Stimulated activated effector memory CD8-positive, alpha-beta T cell treated with anti-CD3 and anti-CD28 coated beads, Interleukin-12 subunit alpha, Interleukin-12 subunit beta, amount 100 ng/mL, for 72 hours (primary cell): ENCODE data around the gene UBE2G2.
"Not testable (repeated sequence)": the region's sequence is repeated elsewhere in the genome, so short reads cannot be mapped to it uniquely, and the experiment has no call there.

Source experiments
- ATAC-seq: fragments of 150-1000 bp; cut with Tn5 transposase; 2 replicates; pipeline ENCODE4 v1.10.0; 2021
- DNase-seq, 2 donors: peaks; one replicate each; pipeline ENCODE4 v3.0.0; 2021 to 2022; ENCODE audit warnings: low spot score in 2 of 2
- H3K27ac Mint-ChIP-seq: one replicate; pipeline ENCODE4 v1.8.0; 2022; ENCODE audit warnings: mild to moderate bottlenecking, mixed read lengths
- H3K36me3 Mint-ChIP-seq: one replicate; pipeline ENCODE4 v1.8.0; 2022; ENCODE audit warnings: mild to moderate bottlenecking, mixed read lengths
- H3K4me1 Mint-ChIP-seq: one replicate; pipeline ENCODE4 v1.8.0; 2022; ENCODE audit warnings: mixed read lengths
- H3K4me3 Mint-ChIP-seq: one replicate; pipeline ENCODE4 v1.8.0; 2022; ENCODE audit warnings: mild to moderate bottlenecking, mixed read lengths
- H3K9me3 Mint-ChIP-seq: one replicate; pipeline ENCODE4 v1.8.0; 2022; ENCODE audit warnings: mixed read lengths

The UBE2G2 gene

DNA sequence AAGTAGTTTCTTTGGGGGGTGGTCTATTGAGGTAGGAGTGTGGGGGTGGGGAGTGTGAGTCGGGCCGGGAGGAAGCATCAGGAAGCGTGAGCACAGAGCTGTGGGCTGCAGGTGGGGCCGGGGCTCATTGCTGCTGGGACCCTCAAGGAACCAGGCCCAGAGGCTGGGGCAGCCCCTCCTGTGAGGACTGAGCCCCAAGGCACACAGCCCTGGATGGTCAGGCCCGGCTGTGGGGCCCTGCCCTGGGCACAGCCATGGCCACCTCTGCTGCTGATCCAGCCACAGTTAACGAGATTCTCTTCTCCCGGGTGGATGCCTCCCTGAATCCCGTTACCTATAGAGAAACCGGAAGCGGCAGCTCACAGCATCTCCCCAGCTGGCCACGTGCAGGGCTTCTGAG, 39.2 kb upstream of the UBE2G2 start:
- Mint-ChIP-seq H3K9me3 (no peaks in the 10 kb centered on the region), H3K4me3 (no peak overlapping the region), H3K27ac (no peak overlapping the region), H3K4me1 (no peaks in the 10 kb centered on the region), H3K36me3 (peaks cover 6% of the 10 kb centered on the region)
- ATAC-seq (no peak), DNase-seq (no peak)

DNA sequence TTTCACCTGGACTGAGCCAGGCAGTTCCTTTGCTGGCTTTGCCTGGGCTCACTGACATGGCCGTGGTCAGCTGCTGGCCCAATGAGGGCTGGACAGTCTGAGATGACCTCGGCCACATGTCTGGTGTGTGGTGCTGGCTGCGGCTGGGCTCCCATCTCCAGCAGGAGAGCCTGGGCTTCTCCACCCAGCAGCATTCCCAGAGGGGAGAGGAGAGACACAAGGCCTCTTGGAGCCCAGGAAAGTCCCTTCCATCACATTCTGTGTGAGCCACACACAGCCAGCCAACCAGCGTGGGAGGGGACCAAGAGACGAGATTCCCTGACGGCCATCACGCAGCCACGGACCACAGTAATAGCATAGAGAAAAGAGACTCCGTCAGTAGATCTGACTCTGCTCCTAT, 37.3 kb upstream of the UBE2G2 start:
- no peaks in the 10 kb centered on the region for H3K36me3 Mint-ChIP-seq
- DNase-seq (no peak), ATAC-seq (no peak)
- no peak overlapping the region for H3K27ac Mint-ChIP-seq
- no peak overlapping the region for H3K4me3 Mint-ChIP-seq
- no peaks in the 10 kb centered on the region for H3K4me1 Mint-ChIP-seq
- H3K9me3 Mint-ChIP-seq, result no peaks in the 10 kb centered on the region

DNA sequence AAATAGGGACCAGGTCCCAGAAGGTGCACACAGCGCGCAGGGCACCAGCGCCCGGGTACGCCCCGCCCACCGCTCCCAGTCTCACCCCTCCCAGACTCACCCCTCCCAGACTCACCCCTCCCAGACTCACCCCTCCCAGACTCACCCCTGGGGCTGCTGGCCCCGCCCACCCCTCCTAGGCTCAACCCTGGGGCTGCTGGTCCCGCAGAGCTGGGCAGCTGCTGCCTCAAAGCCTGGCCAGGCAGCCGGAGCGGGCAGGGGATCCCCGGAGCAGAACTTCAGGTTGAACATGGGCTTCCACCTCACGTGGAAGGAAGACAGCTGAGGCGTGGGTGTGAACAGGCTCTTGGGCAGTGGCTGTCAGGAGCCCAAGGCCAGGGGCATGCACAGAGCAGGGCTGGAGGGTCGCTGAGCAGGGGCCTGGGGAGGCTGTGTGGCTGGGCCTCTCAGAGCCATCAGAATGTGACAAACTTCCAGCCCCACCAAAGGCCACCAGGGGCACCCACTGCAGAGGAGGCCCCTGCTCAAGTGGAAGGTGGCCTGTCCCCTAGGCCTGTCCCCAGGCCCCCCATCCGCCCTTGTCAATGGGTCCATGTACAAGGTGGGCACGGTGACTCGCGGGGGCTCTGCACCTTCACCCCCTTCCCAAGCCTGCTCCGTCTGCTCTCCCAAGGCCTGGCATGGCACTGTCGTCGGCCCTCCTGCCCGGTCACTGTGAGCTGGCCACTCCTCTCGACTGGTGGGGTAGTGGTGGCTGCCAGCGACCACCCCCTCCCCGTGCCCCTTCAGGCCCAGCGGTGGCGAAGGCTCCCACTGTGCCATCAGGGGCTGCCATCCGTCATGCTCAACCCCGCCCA, 36.6 kb upstream of the UBE2G2 start:
- Mint-ChIP-seq H3K27ac (no peak overlapping the region), H3K9me3 (no peaks in the 10 kb centered on the region), H3K4me1 (no peaks in the 10 kb centered on the region)

DNA sequence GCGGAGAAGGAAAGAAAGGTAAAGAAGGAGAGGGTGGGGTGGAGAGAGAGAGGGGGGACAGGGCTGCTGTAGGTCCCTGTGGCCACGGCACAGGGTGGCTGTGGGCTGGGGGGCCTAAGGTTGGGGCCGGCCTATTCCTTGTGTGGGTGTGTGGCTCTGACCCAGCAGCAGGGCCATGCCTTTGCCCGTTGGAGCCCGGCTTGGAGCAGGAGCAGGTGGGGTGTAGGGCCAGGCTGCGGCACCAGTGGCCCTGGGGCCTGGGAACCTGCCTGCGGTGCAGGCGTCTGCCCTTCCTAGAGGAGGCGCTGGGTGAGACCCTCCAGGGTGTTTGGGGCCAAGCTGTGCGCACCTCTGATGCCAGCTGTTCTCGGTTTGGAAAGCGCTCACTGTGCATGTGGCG, 35.9 kb upstream of the UBE2G2 start:
- no peak overlapping the region for H3K4me3 Mint-ChIP-seq
- no peak for ATAC-seq
- no peaks in the 10 kb centered on the region for H3K9me3 Mint-ChIP-seq
- H3K27ac Mint-ChIP-seq, result no peak overlapping the region
- DNase-seq, result no peak
- H3K4me1 Mint-ChIP-seq, result no peaks in the 10 kb centered on the region
- H3K36me3 Mint-ChIP-seq, result no peaks in the 10 kb centered on the region

More for the DNA sequence above, 36.6 kb upstream of the UBE2G2 start:
- H3K36me3 Mint-ChIP-seq, result no peaks in the 10 kb centered on the region
- no peak overlapping the region for H3K4me3 Mint-ChIP-seq
- DNase-seq (no peak), ATAC-seq (no peak)

DNA sequence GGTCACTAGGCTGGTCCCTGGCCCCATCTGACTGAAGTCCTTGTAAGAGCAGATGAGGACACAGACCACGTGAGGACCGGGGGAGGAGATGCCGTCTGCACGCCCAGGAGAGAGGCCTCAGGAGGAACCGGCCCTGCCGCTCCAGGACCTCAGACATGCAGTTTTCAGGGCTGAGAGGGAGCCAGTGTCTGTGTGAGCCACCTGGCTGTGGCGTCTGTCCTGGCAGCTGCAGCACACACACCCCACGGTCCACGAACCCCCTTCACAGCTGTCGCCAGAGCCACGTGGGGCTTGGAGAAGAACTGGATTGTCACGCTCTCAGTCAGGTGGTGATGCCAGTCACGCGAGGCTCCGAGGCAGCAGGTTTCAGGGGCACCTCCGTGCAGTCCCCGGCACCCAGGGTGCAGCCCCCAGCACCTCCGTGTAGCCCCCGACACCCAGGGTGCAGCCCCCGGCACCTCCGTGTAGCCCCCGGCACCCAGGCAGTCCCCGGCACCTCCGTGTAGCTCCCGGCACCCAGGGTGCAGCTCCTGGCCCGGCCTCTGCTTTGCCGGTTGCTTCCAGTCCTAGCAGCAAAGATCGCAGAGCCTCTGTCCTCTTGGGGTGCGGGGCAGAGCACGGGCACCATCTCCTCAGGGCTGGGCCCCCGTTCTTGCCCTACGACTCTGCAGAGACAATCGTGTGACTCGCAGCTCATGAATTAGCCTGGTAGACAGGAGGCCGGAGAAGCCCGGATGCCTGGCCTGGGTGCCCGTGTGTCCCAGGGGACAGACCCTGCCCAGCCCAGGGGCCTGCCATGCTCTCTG, 35.2 kb upstream of the UBE2G2 start:
- Mint-ChIP-seq H3K36me3 (no peaks in the 10 kb centered on the region), H3K4me3 (no peak overlapping the region), H3K27ac (no peak overlapping the region), H3K4me1 (no peaks in the 10 kb centered on the region), H3K9me3 (no peaks in the 10 kb centered on the region)
- no peak for DNase-seq
- no peak for ATAC-seq

DNA sequence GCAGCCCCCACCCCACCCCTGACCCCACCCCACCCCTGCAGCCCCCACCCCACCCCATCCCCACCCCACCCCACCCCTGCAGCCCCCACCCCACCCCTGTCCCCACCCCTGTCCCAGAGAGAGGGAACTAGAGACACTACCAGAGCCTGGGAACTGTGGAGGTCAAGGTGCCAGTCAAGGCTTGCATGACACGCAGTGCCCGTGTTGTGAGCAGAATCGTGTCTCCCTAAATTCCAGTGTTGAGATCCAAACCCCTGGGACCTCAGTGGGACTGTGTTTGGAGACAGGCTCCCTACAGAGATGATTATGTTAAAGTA, 34.7 kb upstream of the UBE2G2 start:
- H3K4me1 Mint-ChIP-seq, result no peaks in the 10 kb centered on the region
- H3K9me3 Mint-ChIP-seq, result no peaks in the 10 kb centered on the region
- no peak overlapping the region for H3K27ac Mint-ChIP-seq
- H3K36me3 Mint-ChIP-seq, result no peaks in the 10 kb centered on the region
- H3K4me3 Mint-ChIP-seq, result no peak overlapping the region
- DNase-seq (no peak), ATAC-seq (no peak)

DNA sequence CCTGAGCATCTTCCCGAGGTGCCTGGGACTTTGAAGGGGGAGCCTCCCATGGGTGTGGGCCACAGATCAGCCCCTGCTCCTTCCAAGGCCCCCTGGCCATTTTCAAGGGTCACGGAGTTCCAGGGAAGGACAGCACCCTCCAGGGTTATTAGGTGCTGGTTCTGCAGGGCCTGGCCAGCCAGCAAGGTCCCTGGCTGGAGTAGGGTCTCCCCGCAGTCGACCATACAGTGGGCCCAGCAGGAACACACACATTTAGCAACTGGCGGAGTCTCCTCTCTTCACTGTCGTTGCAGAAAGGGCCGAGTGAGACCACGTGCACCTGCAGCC, 34.0 kb upstream of the UBE2G2 start:
- Mint-ChIP-seq H3K4me1 (no peaks in the 10 kb centered on the region), H3K36me3 (no peaks in the 10 kb centered on the region), H3K27ac (no peak overlapping the region), H3K4me3 (no peak overlapping the region), H3K9me3 (no peaks in the 10 kb centered on the region)
- DNase-seq, result no peak
- no peak for ATAC-seq

DNA sequence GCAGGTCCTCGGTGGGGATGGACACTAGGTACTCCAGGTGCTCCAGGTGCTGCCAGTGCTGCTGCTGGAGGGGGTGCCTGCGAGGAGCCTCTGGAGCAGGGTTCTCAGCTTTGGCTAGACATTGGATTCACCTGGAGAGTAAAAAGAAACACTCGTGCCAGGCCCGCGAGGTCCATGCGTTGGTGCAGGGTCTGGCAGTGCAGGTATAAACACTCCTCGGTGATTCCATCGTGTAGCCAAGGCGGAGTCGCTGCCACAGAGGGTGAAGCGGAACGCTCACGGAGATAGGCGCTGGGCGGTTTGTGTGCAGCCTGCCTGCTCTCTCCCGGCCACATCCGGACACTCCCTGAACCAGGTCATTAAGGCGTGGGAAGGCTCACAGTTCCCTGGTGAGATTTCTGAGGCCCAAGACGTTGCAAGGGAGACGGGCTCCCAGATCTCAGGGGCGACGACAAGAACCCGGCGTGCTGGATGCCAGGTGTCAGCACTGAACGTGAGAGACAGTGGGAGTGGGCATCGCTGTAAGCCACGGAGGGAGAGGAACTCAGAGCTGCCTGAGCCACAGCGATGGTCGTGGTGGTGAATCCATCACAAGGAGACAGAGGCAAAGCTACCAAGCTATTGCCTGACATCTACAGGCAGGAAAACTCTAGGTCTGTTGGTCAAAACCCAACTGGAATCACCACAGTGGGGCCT, 33.5 kb upstream of the UBE2G2 start:
- no peaks in the 10 kb centered on the region for H3K4me1 Mint-ChIP-seq
- H3K36me3 Mint-ChIP-seq, result no peaks in the 10 kb centered on the region
- H3K4me3 Mint-ChIP-seq, result no peak overlapping the region
- no peaks in the 10 kb centered on the region for H3K9me3 Mint-ChIP-seq
- DNase-seq (no peak), ATAC-seq (no peak)
- H3K27ac Mint-ChIP-seq, result no peak overlapping the region

DNA sequence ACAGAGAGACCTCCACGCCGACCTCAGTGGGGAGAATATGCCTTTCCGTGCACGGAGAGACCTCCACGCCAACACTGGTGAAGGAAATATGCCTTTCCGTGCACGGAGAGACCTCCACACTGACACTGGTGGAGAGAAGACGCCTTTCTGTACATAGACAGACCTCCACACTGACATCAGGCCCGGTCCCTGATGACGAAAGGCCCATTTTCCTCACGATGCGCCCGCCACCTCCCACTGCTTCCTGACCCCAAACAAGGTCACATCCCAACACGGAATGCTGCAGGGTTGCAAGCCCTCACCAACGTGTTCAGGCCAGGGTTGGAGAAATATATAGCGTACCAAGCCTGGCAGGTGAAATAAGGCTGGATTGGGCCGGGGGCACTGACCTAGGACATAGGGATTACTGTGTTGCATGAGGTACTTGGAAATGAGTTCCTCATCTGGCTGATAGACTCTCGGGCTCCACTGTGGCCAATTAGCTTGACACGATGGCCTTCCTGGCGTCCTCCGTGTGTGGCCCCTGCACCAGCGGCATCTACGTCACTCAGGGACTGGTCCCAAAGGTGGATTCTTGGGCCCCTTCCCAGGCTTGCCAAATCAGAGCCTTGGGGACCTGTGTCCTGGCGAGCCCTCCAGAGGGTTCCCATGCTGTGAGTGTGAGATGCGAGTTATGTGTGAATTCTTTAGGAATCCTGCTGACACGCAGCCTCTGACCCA, 32.8 kb upstream of the UBE2G2 start:
- peaks cover 7% of the 10 kb centered on the region for H3K4me1 Mint-ChIP-seq
- DNase-seq (no peak), ATAC-seq (no peak)
- H3K4me3 Mint-ChIP-seq, result no peak overlapping the region
- no peaks in the 10 kb centered on the region for H3K9me3 Mint-ChIP-seq
- H3K36me3 Mint-ChIP-seq, result no peaks in the 10 kb centered on the region
- H3K27ac Mint-ChIP-seq, result no peak overlapping the region

DNA sequence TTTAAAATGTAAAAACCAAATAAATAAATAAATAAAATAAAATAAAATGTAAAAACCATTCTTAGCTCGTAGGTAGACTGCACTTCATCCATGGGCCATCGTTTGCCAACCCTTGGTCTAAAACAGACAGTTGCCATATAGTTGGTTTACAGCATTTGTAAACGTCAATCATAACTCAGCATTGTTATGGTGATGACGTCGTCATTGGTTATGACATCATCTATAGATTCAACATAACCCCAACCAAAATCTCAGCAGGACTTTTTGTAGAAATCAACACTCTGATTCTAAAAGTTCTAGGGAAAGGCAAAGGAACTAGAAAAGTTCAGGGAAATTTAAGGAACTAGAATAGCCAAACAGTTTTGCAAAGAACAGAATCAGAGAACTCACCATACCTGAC, 32.0 kb upstream of the UBE2G2 start:
- H3K36me3 Mint-ChIP-seq, result no peaks in the 10 kb centered on the region
- H3K27ac Mint-ChIP-seq, result no peak overlapping the region
- H3K4me3 Mint-ChIP-seq, result no peak overlapping the region
- DNase-seq, result no peak
- H3K9me3 Mint-ChIP-seq, result peaks cover 2% of the 10 kb centered on the region
- H3K4me1 Mint-ChIP-seq, result peaks cover 10% of the 10 kb centered on the region
- ATAC-seq, result no peak

DNA sequence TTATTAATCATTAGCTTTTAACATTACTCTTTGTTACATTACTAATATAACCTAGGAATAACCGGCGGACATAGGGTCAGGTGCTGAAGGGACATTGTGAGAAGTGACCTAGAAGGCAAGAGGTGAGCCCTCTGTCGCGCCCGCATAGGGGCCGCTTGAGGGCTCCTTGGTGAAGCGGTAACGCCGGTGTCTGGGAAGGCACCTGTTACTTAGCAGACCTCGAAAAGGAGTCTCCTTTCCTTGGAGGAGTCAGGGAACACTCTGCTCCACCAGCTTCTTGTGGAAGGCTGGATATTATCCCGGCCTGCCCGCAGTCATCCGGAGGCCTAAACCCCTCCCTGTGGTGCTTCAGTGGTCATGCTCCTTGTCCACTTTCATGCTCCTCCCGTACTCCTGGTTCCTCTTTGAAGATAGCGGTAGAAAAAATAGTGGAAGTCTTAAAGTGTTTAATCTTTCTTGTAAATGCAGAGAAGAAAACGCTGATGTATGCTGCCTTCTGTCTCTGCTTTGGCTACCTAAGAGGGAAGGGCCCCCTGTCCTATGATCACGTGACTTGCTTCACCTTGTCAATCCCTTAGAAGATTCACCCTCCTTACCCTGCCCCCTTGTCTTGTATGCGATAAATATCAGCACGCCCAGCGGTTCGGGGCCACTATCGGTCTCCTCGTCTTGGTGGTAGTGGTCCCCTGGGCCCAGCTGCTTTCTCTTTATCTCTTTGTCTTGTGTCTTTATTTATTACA, 31.1 kb upstream of the UBE2G2 start:
- not testable (repeated sequence) for H3K4me3 Mint-ChIP-seq, DNase-seq, ATAC-seq, H3K27ac Mint-ChIP-seq, H3K4me1 Mint-ChIP-seq, H3K36me3 Mint-ChIP-seq
- peaks cover 11% of the 10 kb centered on the region for H3K9me3 Mint-ChIP-seq

DNA sequence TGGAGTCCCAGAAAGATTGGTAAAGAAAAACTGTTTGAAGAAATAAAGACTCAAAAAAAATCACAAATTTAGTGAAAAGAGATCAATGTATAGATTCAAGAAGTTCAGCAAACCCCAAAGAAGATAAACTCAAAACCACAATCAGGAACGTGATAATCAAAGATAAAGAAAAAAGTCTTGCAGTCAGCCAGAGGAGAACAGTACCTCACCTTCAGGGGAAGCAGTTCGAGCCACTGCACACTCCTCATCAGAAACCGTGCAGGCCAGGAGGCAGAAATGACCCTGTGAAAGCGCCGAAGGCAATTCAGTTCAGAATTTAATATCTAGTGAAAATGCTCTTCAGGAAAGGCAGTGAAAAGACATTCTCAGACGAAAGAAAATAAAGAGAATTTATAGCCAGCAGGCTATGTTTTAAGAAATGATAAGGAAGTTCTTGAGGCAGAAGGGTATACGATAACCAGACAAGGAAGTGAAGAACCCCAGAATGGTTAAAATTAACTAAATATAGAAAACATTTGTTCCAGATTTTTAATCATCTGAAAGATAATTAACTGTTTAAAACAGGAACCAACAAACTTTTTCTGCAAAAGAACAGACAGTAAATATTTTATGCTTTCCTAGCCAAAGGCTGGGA, 29.7 kb upstream of the UBE2G2 start:
- no peak overlapping the region for H3K4me3 Mint-ChIP-seq
- no peak overlapping the region for H3K27ac Mint-ChIP-seq
- DNase-seq, result no peak
- peaks cover 10% of the 10 kb centered on the region for H3K4me1 Mint-ChIP-seq
- no peaks in the 10 kb centered on the region for H3K36me3 Mint-ChIP-seq
- ATAC-seq, result no peak
- H3K9me3 Mint-ChIP-seq, result peaks cover 11% of the 10 kb centered on the region

DNA sequence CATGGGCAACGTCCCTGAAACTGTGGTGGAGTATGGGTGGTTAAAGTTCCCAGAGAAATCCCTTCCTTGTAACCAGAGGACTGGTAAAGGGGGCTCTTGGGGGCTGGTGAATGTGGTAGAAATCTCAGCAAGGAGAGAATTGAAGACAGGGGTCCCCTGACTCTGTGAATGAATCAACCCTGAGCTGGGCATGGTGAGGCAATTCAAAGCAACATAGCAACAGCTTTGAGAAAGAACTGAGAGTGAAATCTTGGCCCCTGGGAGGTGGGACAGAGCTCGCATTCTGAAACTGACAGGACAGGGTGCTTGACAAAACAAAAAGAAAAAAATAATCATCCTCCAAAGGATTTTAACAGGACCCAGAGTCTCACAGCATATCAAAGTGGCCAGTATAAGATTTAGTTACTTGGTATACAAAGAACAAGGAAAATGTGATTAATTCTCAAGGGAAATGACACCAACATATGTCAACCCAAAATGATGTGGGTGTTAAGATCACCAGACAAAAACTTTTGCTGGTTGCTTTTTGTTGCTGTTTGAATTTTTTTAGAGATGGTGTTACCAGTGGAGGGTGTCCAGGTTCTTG, 28.0 kb upstream of the UBE2G2 start:
- Mint-ChIP-seq H3K27ac (peak overlapping the region; percentile 78), H3K9me3 (peaks cover 11% of the 10 kb centered on the region), H3K36me3 (no peaks in the 10 kb centered on the region), H3K4me1 (peaks cover 10% of the 10 kb centered on the region), H3K4me3 (no peak overlapping the region)
- peak; percentile 81 for ATAC-seq
- DNase-seq, result no peak

DNA sequence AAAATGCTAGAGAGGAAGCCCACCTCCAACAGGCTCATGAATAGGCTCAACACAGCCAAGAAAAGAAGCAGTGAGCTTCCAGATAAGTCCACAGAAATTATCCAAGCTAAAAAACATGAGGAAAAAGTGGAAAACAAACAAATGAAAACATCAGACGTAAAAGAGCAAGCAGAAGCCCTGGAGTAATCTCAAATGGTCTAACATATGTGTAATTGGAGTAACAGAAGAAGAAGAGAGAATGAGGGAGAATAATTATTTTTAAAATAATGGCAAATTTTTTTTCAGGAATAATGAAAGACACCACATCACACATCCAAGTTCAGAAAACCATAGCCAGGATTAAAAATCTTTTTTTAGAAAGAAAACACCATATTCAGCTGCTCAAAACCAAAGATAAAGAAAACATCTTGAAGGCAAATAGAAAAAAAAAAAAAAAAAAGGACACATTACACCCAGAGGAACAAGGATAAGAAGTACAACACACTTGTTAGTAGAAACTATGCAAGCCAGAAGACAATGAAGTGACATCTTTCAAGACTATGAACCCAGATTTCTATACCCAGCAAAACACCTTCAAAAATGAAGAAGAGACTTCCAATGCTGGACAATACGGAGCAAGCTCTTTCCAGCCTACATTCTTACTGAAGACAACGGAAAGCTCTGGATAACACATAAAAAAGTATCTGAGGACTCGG, 26.9 kb upstream of the UBE2G2 start:
- H3K4me1 Mint-ChIP-seq, result peaks cover 10% of the 10 kb centered on the region
- no peaks in the 10 kb centered on the region for H3K36me3 Mint-ChIP-seq
- DNase-seq (no peak), ATAC-seq (no peak)
- H3K4me3 Mint-ChIP-seq, result no peak overlapping the region
- peak overlapping the region; percentile 38 for H3K27ac Mint-ChIP-seq
- H3K9me3 Mint-ChIP-seq, result peaks cover 14% of the 10 kb centered on the region
